H1 (cell line): Measurements from ENCODE around the gene ACSL3. TPM values are rescaled to one million over a fixed set of nuclear protein-coding genes. Genes with fewer than 3 reads are reported as not detected.

Experiments used
- CTCF ChIA-PET: fragments of 300-600 bp; sonication (Branson Sonifier 250); formaldehyde crosslinking; loops from one replicate; lab custom pipeline; 2021; ENCODE audit not compliant: partially characterized antibody; lab: Charles Lee
- POLR2A ChIA-PET: fragments of 300-600 bp; sonication (Branson Sonifier 250); formaldehyde crosslinking; loops from one replicate; lab custom pipeline; 2021; ENCODE audit warnings: inconsistent platforms; ENCODE audit not compliant: partially characterized antibody; lab: Charles Lee
- DNase-seq, 2 experiments: peaks; one replicate each; pipeline versions ENCODE4 v3.0.0 to v3.0.0-alpha.2; 2010 to 2022; ENCODE audit warnings: low spot score in 2 of 2, low read depth in 1 of 2, mixed read lengths in 1 of 2
- FAIRE-seq: peaks from 2 replicates; lab custom pipeline; 2011; peaks lifted over from hg19 to GRCh38; lab: Jason Lieb, UNC
- H2AFZ ChIP-seq: 2 replicates; pipeline ENCODE4 v1.8.1; 2012; ENCODE audit warnings: low read length, inconsistent platforms
- H2AK5ac ChIP-seq: 2 replicates; pipeline ENCODE4 v1.6.1; 2013; ENCODE audit warnings: low read depth, low read length
- H2BK120ac ChIP-seq: replicated peaks from 2 replicates; pipeline ENCODE3; 2013; ENCODE audit warnings: low read depth, low read length, inconsistent platforms
- H2BK12ac ChIP-seq: 2 replicates; pipeline ENCODE4 v1.6.1; 2013; ENCODE audit warnings: low read depth, low read length
- H2BK15ac ChIP-seq: 2 replicates; pipeline ENCODE4 v1.6.1; 2013; ENCODE audit warnings: low read length
- H2BK20ac ChIP-seq: 2 replicates; pipeline ENCODE4 v1.6.1; 2013; ENCODE audit warnings: low read length
- H2BK5ac ChIP-seq: 2 replicates; pipeline ENCODE4 v1.6.1; 2013; ENCODE audit warnings: low read depth, low read length
- H3K14ac ChIP-seq: 2 replicates; pipeline ENCODE4 v1.6.1; 2013; ENCODE audit warnings: inconsistent platforms; ENCODE audit not compliant: insufficient read length
- H3K18ac ChIP-seq: 2 replicates; pipeline ENCODE4 v1.6.1; 2013; ENCODE audit warnings: low read length; ENCODE audit errors: extremely low read depth
- H3K23ac ChIP-seq: 2 replicates; pipeline ENCODE4 v1.6.1; 2013; ENCODE audit warnings: inconsistent platforms; ENCODE audit not compliant: insufficient read length
- H3K23me2 ChIP-seq: 2 replicates; pipeline ENCODE4 v1.6.1; 2013; ENCODE audit warnings: low read depth, low read length
- H3K27ac ChIP-seq: 2 replicates; pipeline ENCODE4 v1.6.1; 2011; ENCODE audit warnings: low read depth, low read length, inconsistent platforms
- H3K27me3 ChIP-seq, 4 experiments: replicated peaks in 1 of 4; 1 replicate in 1 of 4; 2 replicates in 3 of 4; pipeline versions ENCODE4 v1.6.1 to v1.8.1; 2011 to 2013; ENCODE audit warnings: low read length in 3 of 4, mild to moderate bottlenecking in 3 of 4, inconsistent platforms in 2 of 4, mixed read lengths in 2 of 4, moderate library complexity in 1 of 4; ENCODE audit not compliant: control insufficient read depth in 3 of 4, insufficient read depth in 3 of 4; ENCODE audit errors: extremely low read depth in 1 of 4
- H3K36me3 ChIP-seq, 4 experiments: 2 replicates each; pipeline versions ENCODE4 v1.6.1 to v1.8.1; 2011 to 2013; ENCODE audit warnings: mild to moderate bottlenecking in 4 of 4, low read length in 3 of 4, moderate library complexity in 2 of 4, control low read depth in 1 of 4, inconsistent platforms in 1 of 4; ENCODE audit not compliant: insufficient read depth in 4 of 4, control insufficient read depth in 2 of 4
- H3K4ac ChIP-seq: replicated peaks from 2 replicates; pipeline ENCODE3; 2013; ENCODE audit warnings: low read length, low read depth, mixed read lengths, inconsistent platforms; ENCODE audit not compliant: insufficient read length
- H3K4me1 ChIP-seq, 4 experiments: replicated peaks in 1 of 4; 1 replicate in 1 of 4; 2 replicates in 3 of 4; pipeline versions ENCODE4 v1.6.1 to v1.8.1; 2011 to 2013; ENCODE audit warnings: low read length in 3 of 4, inconsistent platforms in 2 of 4, mixed read lengths in 1 of 4; ENCODE audit not compliant: insufficient read depth in 4 of 4, control insufficient read depth in 3 of 4
- H3K4me2 ChIP-seq, 2 experiments: 2 replicates each; pipeline versions ENCODE4 v1.6.1 to v1.8.1; 2011 to 2013; ENCODE audit warnings: low read depth in 2 of 2, low read length in 2 of 2, control low read depth in 1 of 2, inconsistent platforms in 1 of 2, mild to moderate bottlenecking in 1 of 2; ENCODE audit not compliant: insufficient read depth in 1 of 2
- H3K4me3 ChIP-seq, 4 experiments: fragments of 200-600, 300-600 bp in 1 of 4; sonication (generic), shearing (Covaris generic), sonication (Bioruptor Twin) in 1 of 4; 2 replicates each; pipeline versions ENCODE4 v1.5.1 to v1.8.1; 2011 to 2016; ENCODE audit warnings: low read length in 4 of 4, low read depth in 3 of 4, control low read depth in 2 of 4, inconsistent platforms in 2 of 4, mild to moderate bottlenecking in 2 of 4, mixed read lengths in 1 of 4, moderate library complexity in 1 of 4; ENCODE audit not compliant: insufficient read depth in 2 of 4; ENCODE audit errors: extremely low read depth in 1 of 4
- H3K56ac ChIP-seq: replicated peaks from 2 replicates; pipeline ENCODE3; 2013; ENCODE audit warnings: low read depth, mild to moderate bottlenecking, mixed read lengths, low read length, inconsistent platforms; ENCODE audit not compliant: insufficient read length
- H3K79me1 ChIP-seq: 2 replicates; pipeline ENCODE4 v1.6.1; 2013; ENCODE audit warnings: low read depth, low read length, control low read depth
- H3K79me2 ChIP-seq, 2 experiments: 2 replicates each; pipeline versions ENCODE4 v1.6.1 to v1.8.1; 2012 to 2013; ENCODE audit warnings: low read length in 2 of 2, mild to moderate bottlenecking in 2 of 2, inconsistent platforms in 1 of 2; ENCODE audit not compliant: insufficient read depth in 2 of 2, control insufficient read depth in 1 of 2
- H3K9ac ChIP-seq, 4 experiments: replicated peaks in 1 of 4; 1 replicate in 1 of 4; 2 replicates in 3 of 4; pipeline versions ENCODE4 v1.6.1 to v1.8.1; 2011 to 2013; ENCODE audit warnings: low read depth in 3 of 4, low read length in 3 of 4, control low read depth in 2 of 4, mild to moderate bottlenecking in 2 of 4, moderate library complexity in 2 of 4, inconsistent platforms in 1 of 4; ENCODE audit errors: extremely low read depth in 1 of 4
- H3K9me3 ChIP-seq, 2 experiments: 2 replicates each; pipeline versions ENCODE4 v1.6.1 to v1.8.1; 2012 to 2013; ENCODE audit warnings: mild to moderate bottlenecking in 2 of 2, moderate library complexity in 2 of 2, control low read depth in 1 of 2, inconsistent platforms in 1 of 2, low read depth in 1 of 2, low read length in 1 of 2, mixed read lengths in 1 of 2; ENCODE audit not compliant: insufficient read depth in 2 of 2
- H4K20me1 ChIP-seq, 2 experiments: replicated peaks in 1 of 2; 2 replicates each; pipeline versions ENCODE3 to v1.8.1; 2011 to 2013; ENCODE audit warnings: inconsistent platforms in 2 of 2, low read length in 2 of 2, mild to moderate bottlenecking in 1 of 2; ENCODE audit not compliant: insufficient read depth in 2 of 2, control insufficient read depth in 1 of 2
- H4K5ac ChIP-seq: 2 replicates; pipeline ENCODE4 v1.6.1; 2013; ENCODE audit warnings: low read length, low read depth, mixed read lengths, inconsistent platforms; ENCODE audit not compliant: insufficient read length
- H4K8ac ChIP-seq: 2 replicates; pipeline ENCODE4 v1.8.0; 2013; ENCODE audit warnings: mild to moderate bottlenecking, moderate library complexity, low read length, inconsistent platforms; ENCODE audit not compliant: insufficient read depth; ENCODE audit errors: extremely low read depth
- H4K91ac ChIP-seq: replicated peaks from 2 replicates; pipeline ENCODE3; 2013; ENCODE audit warnings: low read length, mixed read lengths, inconsistent platforms; ENCODE audit not compliant: insufficient read length
- ATF3 ChIP-seq: IDR thresholded peaks from 2 replicates; pipeline ENCODE4 v1.6.1; 2011; ENCODE audit warnings: low read depth, mild to moderate bottlenecking, low read length; ENCODE audit not compliant: insufficient read depth
- CEBPB ChIP-seq: IDR thresholded peaks from 2 replicates; pipeline ENCODE4 v1.6.1; 2012; ENCODE audit warnings: low read depth, low read length
- EP300 ChIP-seq, 2 experiments: IDR thresholded peaks; 1 replicate in 1 of 2; 2 replicates in 1 of 2; pipeline ENCODE4 v1.6.1; 2011 to 2012; ENCODE audit warnings: low read depth in 2 of 2, low read length in 2 of 2, mild to moderate bottlenecking in 2 of 2, borderline replicate concordance in 1 of 2, inconsistent platforms in 1 of 2, moderate library complexity in 1 of 2
- PHF8 ChIP-seq: fragments of 200-600 bp; sonication (generic); conservative IDR thresholded peaks from 2 replicates; pipeline ENCODE4 v1.7.1; 2012; ENCODE audit warnings: low read depth, mild to moderate bottlenecking, inconsistent platforms, low read length, moderate library complexity
- POLR2A ChIP-seq, 2 experiments: IDR thresholded peaks; 1 replicate in 1 of 2; 2 replicates in 1 of 2; pipeline ENCODE4 v1.6.1; 2011; ENCODE audit warnings: low read depth in 2 of 2, low read length in 2 of 2, mild to moderate bottlenecking in 2 of 2; ENCODE audit errors: control extremely low read depth in 1 of 2
- POLR2AphosphoS5 ChIP-seq: IDR thresholded peaks from 2 replicates; pipeline ENCODE4 v1.6.1; 2011; ENCODE audit warnings: low read depth, low read length
- RBBP5 ChIP-seq: IDR thresholded peaks from 2 replicates; pipeline ENCODE4 v1.7.1; 2012; ENCODE audit warnings: low read depth, mild to moderate bottlenecking, inconsistent platforms, low read length, moderate library complexity, borderline replicate concordance
- SP1 ChIP-seq: IDR thresholded peaks from 2 replicates; pipeline ENCODE4 v1.6.1; 2011; ENCODE audit warnings: low read depth, low read length
- SP4 ChIP-seq: IDR thresholded peaks from 2 replicates; pipeline ENCODE4 v1.6.1; 2012; ENCODE audit warnings: low read length, inconsistent platforms
- TEAD4 ChIP-seq: IDR thresholded peaks from 2 replicates; pipeline ENCODE4 v1.6.1; 2012; ENCODE audit warnings: low read depth, low read length, inconsistent platforms, mixed read lengths
- WGBS, 2 experiments: shearing (Covaris generic) in 1 of 2; methylation state at CpG; one replicate each; pipeline versions ENCODE4 v1.1.6 to v1.1.7; 2013 to 2015; ENCODE audit warnings: low lambda C conversion rate in 2 of 2, mixed read lengths in 2 of 2, inconsistent platforms in 1 of 2, low coverage in 1 of 2, missing lambda C conversion rate in 1 of 2; ENCODE audit not compliant: insufficient replicate concordance in 2 of 2, insufficient coverage in 1 of 2, insufficient read length in 1 of 2; ENCODE audit errors: extremely low coverage in 1 of 2, missing lambda C conversion rate in 1 of 2; 5-methylcytosine and 5-hydroxymethylcytosine counted together
- polyA plus RNA-seq, 7 experiments: library from polyadenylated mRNA; depleted of rRNA in 3 of 7; stranded (reverse) in 5 of 7; unstranded in 2 of 7; fragments of >200 nt in 5 of 7; fragments of 200-250 nt in 2 of 7; gene quantifications; 1 replicate in 5 of 7; 2 replicates in 1 of 7; 4 replicates in 1 of 7; pipeline versions ENCODE4 v1.2.1 to v1.2.3, GENCODE V29; 2011 to 2013; ENCODE audit warnings: missing spikeins in 2 of 7, mixed read lengths in 2 of 7
- total RNA-seq: library from RNA; stranded (reverse); fragmentation: NEBNext Ultra II Directional; extraction: Animal tissue kit (Norgen Biotek cat#: 25700); gene quantifications from 2 replicates; pipeline ENCODE4 v1.2.1, GENCODE V29; 2021
- TF ChIP-seq, protein P1 (sequence below): IDR thresholded peaks from 2 replicates; pipeline ENCODE4 v1.6.1; 2012; ENCODE audit warnings: low read length, inconsistent platforms

Gene ACSL3
- total and polyA plus RNA-seq, 2 of the 8 experiments (the other 6 are each of a cell fraction or from before 2014, with no cell fraction given), result 37.5 to 98.1 TPM

- H3K36me3 ChIP-seq, result peaks cover 7 to 47% (median 20%) of the 10 kb centered on the region in 4 experiments
- no peak overlapping the region for H3K27ac ChIP-seq
- ChIA-PET POLR2A (no interaction called here), CTCF (no interaction called here)
- no peak overlapping the region for H3K14ac ChIP-seq
- H2BK20ac ChIP-seq, result no peak overlapping the region
- no peak overlapping the region for H2AK5ac ChIP-seq
- no peak overlapping the region for H4K8ac ChIP-seq
- no peak overlapping the region for H3K23ac ChIP-seq
- H2AFZ ChIP-seq, result no peak overlapping the region
- no peak overlapping the region for H2BK120ac ChIP-seq
- no peak overlapping the region for H3K4ac ChIP-seq
- no peak overlapping the region for H3K18ac ChIP-seq
- peaks cover 0 to 6% (median 1%) of the 10 kb centered on the region in 4 experiments; a peak in 3 of 7 replicates for H3K4me1 ChIP-seq
- no peaks in the 10 kb centered on the region for H3K27me3 ChIP-seq
- H2BK12ac ChIP-seq, result no peak overlapping the region
- H4K91ac ChIP-seq, result no peak overlapping the region
- H3K23me2 ChIP-seq, result no peaks in the 10 kb centered on the region
- peaks cover 0 to 5% of the 10 kb centered on the region in 2 experiments; a peak in 1 of 4 replicates for H3K79me2 ChIP-seq
- no peaks in the 10 kb centered on the region for H3K9me3 ChIP-seq
- no peak overlapping the region for H3K4me3 ChIP-seq
- H4K20me1 ChIP-seq, result peaks cover 0 to 6% of the 10 kb centered on the region in 2 experiments
- no peak overlapping the region for H4K5ac ChIP-seq
- DNase-seq (no peak), FAIRE-seq (no peak)
- H2BK5ac ChIP-seq, result no peak overlapping the region
- H2BK15ac ChIP-seq, result no peak overlapping the region
- 97% methylated on average over 7 of the region's 7 CpGs; no CpG with 5 or more reads in 1 of the 2 experiments for WGBS, 2 experiments
- no peak overlapping the region for H3K9ac ChIP-seq
- no peak overlapping the region for H3K4me2 ChIP-seq
- no peaks in the 10 kb centered on the region; the same call in 1 of the 2 replicates for H3K79me1 ChIP-seq
- H3K56ac ChIP-seq, result no peak overlapping the region
- TF ChIP-seq SP1, result no peak
- TF ChIP-seq CEBPB, result no peak
- TF ChIP-seq POLR2A (IDR thresholded peaks at IDR 0.05; ENCODE audit: control extremely low read depth in 1 of 2, low read depth in 2 of 2, low read length in 2 of 2), result no peak
- no peak for TF ChIP-seq ATF3
- TF ChIP-seq, protein P1, sequence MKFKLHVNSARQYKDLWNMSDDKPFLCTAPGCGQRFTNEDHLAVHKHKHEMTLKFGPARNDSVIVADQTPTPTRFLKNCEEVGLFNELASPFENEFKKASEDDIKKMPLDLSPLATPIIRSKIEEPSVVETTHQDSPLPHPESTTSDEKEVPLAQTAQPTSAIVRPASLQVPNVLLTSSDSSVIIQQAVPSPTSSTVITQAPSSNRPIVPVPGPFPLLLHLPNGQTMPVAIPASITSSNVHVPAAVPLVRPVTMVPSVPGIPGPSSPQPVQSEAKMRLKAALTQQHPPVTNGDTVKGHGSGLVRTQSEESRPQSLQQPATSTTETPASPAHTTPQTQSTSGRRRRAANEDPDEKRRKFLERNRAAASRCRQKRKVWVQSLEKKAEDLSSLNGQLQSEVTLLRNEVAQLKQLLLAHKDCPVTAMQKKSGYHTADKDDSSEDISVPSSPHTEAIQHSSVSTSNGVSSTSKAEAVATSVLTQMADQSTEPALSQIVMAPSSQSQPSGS, result no peak
- no peak for TF ChIP-seq POLR2AphosphoS5
- no peak for TF ChIP-seq SP4
- no peak for TF ChIP-seq EP300 (IDR thresholded peaks at IDR 0.05; ENCODE audit: borderline replicate concordance in 1 of 2, low read depth in 2 of 2, low read length in 2 of 2)
- TF ChIP-seq PHF8, result no peak
- TF ChIP-seq TEAD4, result no peak
- TF ChIP-seq RBBP5, result no peak
Observed at GRCh38 chr2:222936705-222937104, 75.9 kb downstream of the ACSL3 start.
